Pulmonary artery endothelial cell (primary cell): ENCODE data around the gene GALNTL6. TPM values are rescaled to one million over a fixed set of nuclear protein-coding genes. Genes with fewer than 3 reads are reported as not detected.

Experiments
- DNase-seq: peaks from one replicate; pipeline ENCODE4 v3.0.0-alpha.2; 2011; ENCODE audit warnings: low read depth, low spot score
- total RNA-seq: library from RNA; depleted of rRNA; stranded (reverse); fragments of >200 nt; gene quantifications from 2 replicates; pipeline ENCODE4 v1.2.3, GENCODE V29; 2014

GALNTL6 gene
- total RNA-seq, 1 donor from 2014 or later, result not detected

DNA sequence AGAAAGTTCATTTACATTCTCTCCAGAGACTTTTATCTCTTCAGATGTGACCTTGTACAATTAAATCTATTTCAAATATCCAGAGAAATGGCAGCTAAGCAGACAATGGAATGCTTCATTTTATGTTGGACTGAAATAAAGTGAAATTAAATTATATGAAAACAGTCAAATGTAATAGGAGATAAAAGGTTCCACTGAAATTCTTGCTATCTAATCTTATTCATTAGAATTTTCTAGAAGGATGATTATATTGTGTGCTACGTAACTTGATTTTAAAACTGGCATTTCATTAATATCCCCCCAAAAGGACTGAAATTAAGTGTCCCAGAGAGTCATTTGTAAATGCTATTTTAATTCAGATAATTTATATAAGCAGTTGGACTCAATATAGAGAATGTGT is 708.5 kb downstream of the GALNTL6 start:
- DNase-seq, result no peak

GRCh38 chr4:172543249-172543648 is 730.0 kb downstream of the GALNTL6 start:
- no peak for DNase-seq

- no peak for DNase-seq
Observed at GRCh38 chr4:172546782-172547181, 733.6 kb downstream of the GALNTL6 start.

DNA sequence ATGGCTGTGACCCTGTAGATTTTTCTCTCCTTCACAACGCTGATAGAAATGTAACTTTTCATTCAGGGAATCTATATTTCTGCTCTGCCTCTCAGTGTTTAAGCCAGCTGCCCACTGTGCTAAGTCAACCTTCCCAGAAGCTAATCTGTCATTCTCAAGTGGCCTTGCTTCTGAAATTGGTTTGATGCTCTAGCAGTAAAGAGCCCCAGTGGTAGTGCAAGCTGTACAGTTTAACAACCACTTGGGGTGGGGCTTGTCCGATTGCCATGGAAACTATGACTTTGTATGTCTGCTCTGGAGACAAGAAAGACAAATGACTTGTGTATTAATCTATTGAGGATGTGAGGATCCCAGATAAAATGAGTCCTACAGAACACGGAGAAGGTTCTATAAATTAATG is 734.5 kb downstream of the GALNTL6 start:
- no peak for DNase-seq

- DNase-seq, result no peak
Observed at GRCh38 chr4:172553216-172553615, 740.0 kb downstream of the GALNTL6 start.

GRCh38 chr4:172554588-172554987 is 741.4 kb downstream of the GALNTL6 start:
- DNase-seq, result no peak

- DNase-seq, result no peak
Observed at GRCh38 chr4:172555725-172556124, 742.5 kb downstream of the GALNTL6 start.

- DNase-seq, result no peak
Observed at GRCh38 chr4:172573899-172574298, 760.7 kb downstream of the GALNTL6 start.

DNA sequence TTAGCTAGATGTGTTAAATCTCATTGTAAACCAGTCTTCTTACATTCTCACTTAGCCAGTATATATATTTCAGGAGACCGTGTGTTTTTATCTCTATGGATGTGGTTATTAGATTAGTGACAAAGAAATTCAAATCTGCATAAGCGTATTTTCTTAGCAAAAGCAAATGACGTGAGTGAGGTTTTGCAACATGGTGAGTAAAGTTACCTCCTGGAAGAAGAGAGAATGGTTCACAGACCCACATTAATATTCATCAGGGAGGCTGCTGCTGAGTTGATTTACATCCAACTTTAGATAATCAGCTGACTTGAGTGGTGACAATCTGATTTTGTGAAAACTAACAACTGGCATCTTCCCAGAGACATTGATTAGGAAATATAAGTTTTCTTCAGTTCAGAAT is 765.5 kb downstream of the GALNTL6 start:
- DNase-seq, result no peak

DNA sequence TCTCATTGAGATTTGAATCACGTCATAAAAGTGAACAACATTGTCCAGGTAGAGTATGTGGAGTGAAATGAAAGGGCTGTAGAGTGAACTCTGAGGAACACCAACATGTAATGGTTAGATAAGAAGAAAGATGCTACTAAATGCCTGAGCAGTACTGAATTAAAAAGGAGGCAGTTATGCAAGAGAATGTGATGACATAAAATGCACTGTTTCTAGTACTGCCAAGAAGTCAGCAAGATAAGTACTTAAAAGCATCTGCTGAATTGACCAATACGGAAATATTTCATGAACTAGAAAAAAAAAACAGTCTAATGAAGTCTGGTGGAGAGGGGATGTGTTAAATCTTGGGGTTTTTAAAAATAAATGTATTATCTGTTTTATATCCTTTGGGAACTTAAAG is 771.6 kb downstream of the GALNTL6 start:
- no peak for DNase-seq

- DNase-seq, result no peak
Observed at GRCh38 chr4:172596206-172596605, 783.0 kb downstream of the GALNTL6 start.

DNA sequence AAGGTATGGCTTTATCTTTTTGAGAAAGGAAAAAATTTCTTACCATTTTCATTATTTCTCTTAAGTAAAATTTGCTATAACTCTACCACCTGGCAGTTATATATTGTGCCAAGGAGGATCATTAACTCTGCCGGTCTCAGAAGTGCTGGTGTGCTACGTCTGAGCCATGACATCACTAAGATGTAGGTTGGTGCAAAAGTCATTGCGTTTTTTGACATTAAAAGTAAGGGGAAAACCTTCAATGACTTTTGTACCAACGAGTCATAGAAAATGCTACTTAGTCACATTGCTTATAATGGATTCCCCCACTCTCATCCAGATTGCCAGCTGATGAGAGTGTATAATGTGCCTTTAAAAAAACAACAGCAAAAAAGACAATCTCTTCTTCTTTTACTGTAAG is 786.4 kb downstream of the GALNTL6 start:
- DNase-seq, result no peak

DNA sequence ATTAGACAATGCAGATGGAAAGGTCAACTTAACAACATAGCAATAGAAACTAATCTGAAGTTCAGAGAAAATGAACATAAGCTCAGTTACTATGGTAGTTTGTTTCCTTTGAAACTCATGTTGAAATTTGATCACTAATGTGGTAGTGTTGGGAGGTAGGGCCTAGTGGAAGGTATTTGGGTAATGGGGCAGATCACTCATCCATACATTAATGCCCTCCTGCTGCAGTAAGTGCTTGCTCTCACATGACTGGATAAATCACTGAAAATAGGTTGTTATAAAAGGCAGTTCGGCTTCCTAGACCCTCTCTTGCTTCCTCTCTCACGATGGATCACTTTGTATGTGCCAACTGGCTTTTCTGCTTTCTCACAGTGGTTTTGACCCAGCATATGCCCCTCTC is 788.0 kb downstream of the GALNTL6 start:
- DNase-seq, result no peak

DNA sequence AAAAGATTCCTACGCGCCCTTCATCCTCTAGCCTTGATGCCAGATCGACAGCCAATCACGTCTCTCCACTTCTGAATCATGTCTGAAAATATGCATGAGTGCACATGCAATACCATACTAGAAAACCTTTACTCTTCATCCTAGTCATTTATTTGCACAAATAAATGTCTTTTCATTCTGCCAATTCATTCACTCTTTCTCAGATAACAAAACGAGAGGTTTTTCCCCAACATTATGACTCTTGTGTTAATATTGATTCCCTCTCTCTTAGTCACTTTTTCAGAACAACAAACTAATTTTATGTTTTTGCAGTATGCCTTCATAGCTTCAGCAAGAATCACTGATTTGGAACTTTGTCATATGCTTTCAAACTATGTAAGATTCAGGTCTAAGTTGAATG is 806.0 kb downstream of the GALNTL6 start:
- no peak for DNase-seq

GRCh38 chr4:172619798-172620197 is 806.6 kb downstream of the GALNTL6 start:
- no peak for DNase-seq

DNA sequence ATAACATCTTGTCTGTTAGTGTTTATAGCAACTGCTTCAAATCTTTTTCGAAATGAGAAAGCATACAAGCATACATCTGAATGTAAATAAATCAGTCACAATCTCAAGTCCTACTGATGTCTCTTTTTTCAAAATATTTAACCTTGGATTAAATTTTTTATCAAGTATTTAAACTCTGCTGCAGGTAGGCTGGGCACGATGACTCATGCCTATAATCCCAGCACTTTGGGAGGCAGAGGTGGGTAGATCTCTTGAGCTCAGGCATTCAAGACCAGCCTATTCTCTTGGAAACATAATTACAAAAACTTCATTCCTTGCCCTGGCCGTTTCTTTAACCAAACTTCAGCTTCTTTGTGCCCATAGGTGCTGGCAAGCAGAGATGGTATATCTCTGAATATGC is 815.1 kb downstream of the GALNTL6 start:
- DNase-seq, result no peak

DNA sequence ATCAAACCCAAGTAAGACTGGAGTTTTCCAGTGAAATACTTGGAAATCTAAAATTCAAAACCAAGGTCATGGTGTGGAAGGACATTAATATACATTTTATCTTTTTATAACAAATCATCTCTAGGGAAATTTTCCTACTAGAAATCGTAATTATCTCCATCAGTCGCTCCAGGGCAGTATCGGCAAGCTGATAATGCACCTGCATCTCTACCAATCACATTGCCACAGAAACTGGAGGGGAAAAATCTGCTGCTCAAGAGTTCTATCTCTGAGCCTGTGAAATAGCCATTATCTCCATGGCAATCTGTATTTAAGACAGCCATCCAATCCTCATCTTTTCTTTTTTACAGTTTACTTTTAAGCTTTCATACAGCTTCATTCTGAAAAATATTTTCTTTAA is 817.1 kb downstream of the GALNTL6 start:
- no peak for DNase-seq

- DNase-seq, result no peak
Observed at GRCh38 chr4:172631832-172632231, 818.6 kb downstream of the GALNTL6 start.

- no peak for DNase-seq
Observed at GRCh38 chr4:172648471-172648870, 835.3 kb downstream of the GALNTL6 start.

GRCh38 chr4:172649143-172649542 is 835.9 kb downstream of the GALNTL6 start:
- DNase-seq, result no peak

- no peak for DNase-seq
Observed at GRCh38 chr4:172650758-172651530, 837.7 kb downstream of the GALNTL6 start.

DNA sequence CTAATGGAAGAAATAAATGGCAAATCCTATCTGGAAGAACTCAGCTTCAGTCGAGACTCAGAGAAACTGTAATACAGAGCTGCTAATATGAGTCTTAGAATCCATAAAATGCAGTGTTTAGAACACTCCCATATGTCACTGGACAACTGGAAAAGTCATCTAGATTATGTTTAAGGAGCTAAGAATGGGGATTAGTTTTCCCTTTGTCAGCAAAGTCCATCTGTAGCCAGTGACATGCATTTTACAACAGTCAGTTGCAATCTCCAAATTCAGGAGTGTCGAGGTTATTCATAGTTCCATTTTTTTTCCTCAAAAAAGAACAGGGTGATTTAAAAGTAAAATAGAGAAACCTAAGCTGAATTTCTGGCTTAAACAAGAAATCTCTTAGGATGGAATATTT is 838.8 kb downstream of the GALNTL6 start:
- DNase-seq, result no peak

GRCh38 chr4:172652369-172652768 is 839.2 kb downstream of the GALNTL6 start:
- DNase-seq, result no peak

- no peak for DNase-seq
Observed at GRCh38 chr4:172653676-172654075, 840.5 kb downstream of the GALNTL6 start.
